HCT116 (cell line): Measurements from ENCODE around the gene ROBO1. TPM values are rescaled to one million over a fixed set of nuclear protein-coding genes. Genes with fewer than 3 reads are reported as not detected.

Experiments
- ATAC-seq: fragments of 200-7000 bp; cut with Tn5 transposase; 2 replicates; pipeline ENCODE4 v1.9.1; 2020; ENCODE audit warnings: mild to moderate bottlenecking, moderate library complexity
- BruUV-seq: library from RNA; stranded (reverse); fragments of 400-500 nt; replicated peaks from 2 replicates; lab custom pipeline; 2021; lab: Mats Ljungman, UMichigan
- CTCF ChIA-PET: fragments of 300-600 bp; sonication (Branson Sonifier 250); formaldehyde crosslinking; loops from one replicate; lab custom pipeline; 2021; ENCODE audit warnings: antibody characterized with exemption; lab: Charles Lee
- POLR2A ChIA-PET: fragments of 300-600, 350-600 bp; sonication (Branson Sonifier 250); formaldehyde crosslinking; loops from one replicate; lab custom pipeline; 2021; ENCODE audit warnings: antibody characterized with exemption; lab: Charles Lee
- RAD21 ChIA-PET, 2 experiments: fragments of 300-600 bp; sonication (Branson Sonifier 250); formaldehyde crosslinking; loops; one replicate each; lab custom pipeline; 2023; ENCODE audit warnings: low total read pairs in 2 of 2; ENCODE audit not compliant: uncharacterized antibody in 2 of 2, unreplicated experiment in 2 of 2, low non-redundant PET in 1 of 2; lab: Charles Lee
- DNase-seq: peaks from one replicate; pipeline ENCODE4 v3.0.0-alpha.2; 2010; ENCODE audit warnings: low read depth, low spot score
- H2AFZ ChIP-seq: fragments of 200-600 bp; shearing (Covaris generic), sonication (generic); 2 replicates; pipeline ENCODE4 v1.6.1; 2017; ENCODE audit warnings: low read depth, mixed run types, mixed read lengths, antibody characterized with exemption, low read length; ENCODE audit not compliant: poor library complexity, severe bottlenecking
- H3K27ac ChIP-seq: 2 replicates; pipeline ENCODE4 v1.5.1; 2012; ENCODE audit warnings: low read depth, low read length
- H3K27me3 ChIP-seq: fragments of 200-600 bp; sonication (generic); 2 replicates; pipeline ENCODE4 v1.6.1; 2016; ENCODE audit warnings: mixed run types, low read length, mixed read lengths; ENCODE audit not compliant: insufficient read depth
- H3K36me3 ChIP-seq, 2 experiments: fragments of 200-500 bp in 1 of 2; fragments of 200-600 bp in 1 of 2; sonication (Bioruptor generic) in 1 of 2; sonication (generic) in 1 of 2; 2 replicates each; pipeline versions ENCODE4 v1.5.1 to v1.6.1; 2014 to 2016; ENCODE audit warnings: low read length in 2 of 2, inconsistent platforms in 1 of 2, mixed read lengths in 1 of 2, mixed run types in 1 of 2; ENCODE audit not compliant: insufficient read depth in 2 of 2, control insufficient read depth in 1 of 2
- H3K4me1 ChIP-seq, 2 experiments: fragments of 200-600 bp in 1 of 2; sonication (generic) in 1 of 2; 2 replicates each; pipeline versions ENCODE4 v1.5.1 to v1.6.1; 2012 to 2017; ENCODE audit warnings: low read length in 2 of 2, inconsistent platforms in 1 of 2, mild to moderate bottlenecking in 1 of 2, mixed read lengths in 1 of 2, mixed run types in 1 of 2, moderate library complexity in 1 of 2; ENCODE audit not compliant: insufficient read depth in 2 of 2, control insufficient read depth in 1 of 2
- H3K4me2 ChIP-seq: fragments of 200-600 bp; sonication (generic); 2 replicates; pipeline ENCODE4 v1.6.1; 2017; ENCODE audit warnings: mixed run types, low read length, mixed read lengths
- H3K4me3 ChIP-seq, 2 experiments: fragments of 200-600 bp in 1 of 2; sonication (generic) in 1 of 2; replicated peaks in 1 of 2; 2 replicates each; pipeline ENCODE4 v1.5.1; 2011 to 2016; ENCODE audit warnings: low read length in 2 of 2, control low read depth in 1 of 2, low read depth in 1 of 2, mild to moderate bottlenecking in 1 of 2, mixed read lengths in 1 of 2, mixed run types in 1 of 2
- H3K79me2 ChIP-seq: fragments of 200-600 bp; sonication (generic); 2 replicates; pipeline ENCODE4 v1.6.1; 2017; ENCODE audit warnings: mild to moderate bottlenecking, mixed run types, low read length, moderate library complexity, mixed read lengths; ENCODE audit not compliant: insufficient read depth
- H3K9ac ChIP-seq: fragments of 200-600 bp; sonication (generic); 2 replicates; pipeline ENCODE4 v1.6.1; 2016; ENCODE audit warnings: low read length, mixed read lengths
- H3K9me2 ChIP-seq: fragments of 200-600 bp; sonication (generic), shearing (Covaris generic); 2 replicates; pipeline ENCODE4 v1.6.1; 2017; ENCODE audit warnings: mixed run types, mild to moderate bottlenecking, moderate library complexity; ENCODE audit not compliant: insufficient read depth
- H3K9me3 ChIP-seq, 2 experiments: fragments of 200-500 bp in 1 of 2; fragments of 200-600 bp in 1 of 2; sonication (Bioruptor generic) in 1 of 2; sonication (generic) in 1 of 2; 2 replicates each; pipeline ENCODE4 v1.6.1; 2014 to 2017; ENCODE audit warnings: low read length in 2 of 2, mixed read lengths in 2 of 2, inconsistent platforms in 1 of 2, low read depth in 1 of 2, mild to moderate bottlenecking in 1 of 2, mixed run types in 1 of 2, moderate library complexity in 1 of 2; ENCODE audit not compliant: control insufficient read depth in 1 of 2, insufficient read depth in 1 of 2
- H4K20me1 ChIP-seq: fragments of 200-600 bp; sonication (generic), shearing (Covaris generic); 2 replicates; pipeline ENCODE4 v1.6.1; 2017; ENCODE audit warnings: mixed run types, mild to moderate bottlenecking, moderate library complexity; ENCODE audit not compliant: insufficient read depth
- ATF3 ChIP-seq: IDR thresholded peaks from 2 replicates; pipeline ENCODE4 v1.6.1; 2012
- CEBPB ChIP-seq: IDR thresholded peaks from 2 replicates; pipeline ENCODE4 v1.6.1; 2012; ENCODE audit warnings: low read depth
- CTCF ChIP-seq, 3 experiments: fragments of 200-600 bp in 1 of 3; sonication (generic) in 1 of 3; IDR thresholded peaks in 2 of 3; conservative IDR thresholded peaks in 1 of 3; 2 replicates each; pipeline ENCODE4 v1.5.1; 2012 to 2017; ENCODE audit warnings: low read depth in 2 of 3, low read length in 2 of 3, antibody characterized with exemption in 1 of 3, borderline replicate concordance in 1 of 3, control low read depth in 1 of 3, mild to moderate bottlenecking in 1 of 3, mixed read lengths in 1 of 3, mixed run types in 1 of 3, moderate library complexity in 1 of 3; ENCODE audit not compliant: insufficient read depth in 1 of 3
- EGR1 ChIP-seq: IDR thresholded peaks from 2 replicates; pipeline ENCODE4 v1.6.1; 2012; ENCODE audit warnings: low read depth
- MAX ChIP-seq: IDR thresholded peaks from 2 replicates; pipeline ENCODE4 v1.6.1; 2012
- POLR2A ChIP-seq: IDR thresholded peaks from 2 replicates; pipeline ENCODE4 v1.7.0; 2011; ENCODE audit warnings: borderline replicate concordance; ENCODE audit not compliant: insufficient read depth, insufficient read length; ENCODE audit errors: extremely low read depth
- POLR2AphosphoS5 ChIP-seq: IDR thresholded peaks from 2 replicates; pipeline ENCODE4 v1.6.1; 2011; ENCODE audit warnings: mild to moderate bottlenecking, low read depth, low read length, moderate library complexity
- RAD21 ChIP-seq: IDR thresholded peaks from 2 replicates; pipeline ENCODE4 v1.6.1; 2012; ENCODE audit warnings: low read depth, mild to moderate bottlenecking
- SRF ChIP-seq: IDR thresholded peaks from 2 replicates; pipeline ENCODE4 v1.6.1; 2012; ENCODE audit warnings: low read depth
- ZFX ChIP-seq: fragments of 450-650 bp; IDR thresholded peaks from 2 replicates; pipeline ENCODE4 v1.6.1; 2017
- ZNF274 ChIP-seq: fragments of 200-500 bp; sonication (Bioruptor generic); IDR thresholded peaks from 2 replicates; pipeline ENCODE4 v1.6.1; 2014; ENCODE audit warnings: mild to moderate bottlenecking, low read depth, low read length, inconsistent platforms
- intact Hi-C: fragments of 100-400 bp; cut with micrococcal nuclease; formaldehyde crosslinking; loops from 2 replicates; pipeline ENCODE4 v1.10.0; 2022
- total RNA-seq: library from RNA; stranded (reverse); gene quantifications from one replicate; pipeline ENCODE4 v1.2.1, GENCODE V29; 2021; ENCODE audit not compliant: unreplicated experiment

Gene ROBO1
- total RNA-seq, 1 experiment from 2014 or later, result 0.27 TPM

GRCh38 chr3:79314962-79315361 is 452.8 kb downstream of the ROBO1 start:
- POLR2A ChIA-PET, result no interaction called here
- Histone ChIP-seq H3K27ac (no peak overlapping the region), H3K4me1 (no peaks in the 10 kb centered on the region), H2AFZ (no peak overlapping the region), H3K4me3 (no peak overlapping the region), H3K36me3 (no peaks in the 10 kb centered on the region), H3K9ac (no peak overlapping the region), H3K27me3 (no peaks in the 10 kb centered on the region), H3K9me3 (peaks cover 4 to 8% of the 10 kb centered on the region in 2 experiments; a peak in 2 of 4 replicates), H3K9me2 (no peaks in the 10 kb centered on the region), H4K20me1 (no peaks in the 10 kb centered on the region), H3K4me2 (no peak overlapping the region), H3K79me2 (no peaks in the 10 kb centered on the region)
- RAD21 ChIA-PET, result no interaction called here
- DNase-seq (no peak), ATAC-seq (no peak)
- intact Hi-C loops, result no loop called here
- CTCF ChIA-PET, result no interaction called here
- no TSS peak for BruUV-seq
- TF ChIP-seq RAD21 (no peak), ZNF274 (no peak), POLR2A (no peak), CEBPB (no peak), MAX (no peak), EGR1 (no peak), SRF (no peak), ATF3 (no peak), CTCF (IDR thresholded peaks at IDR 0.05 in 2 of 3, conservative IDR thresholded peaks at IDR 0.05 in 1 of 3; ENCODE audit: borderline replicate concordance in 1 of 3, insufficient read depth in 1 of 3, low read depth in 2 of 3, low read length in 2 of 3) (no peak), POLR2AphosphoS5 (no peak), ZFX (no peak)
- TF ChIP-seq, all 23 proteins: peak for 0
